ENCODE measurements around the gene TSEN2. TPM values are rescaled to one million over a fixed set of nuclear protein-coding genes. Genes with fewer than 3 reads are reported as not detected.

The TSEN2 gene
- total and polyA plus RNA-seq, 9 of the 15 experiments (the other 6 are each of a cell fraction or from before 2014, with no cell fraction given), result 38.5 to 76.3 (median 46.6) TPM

GRCh38 chr3:12556690-12557472 is 72.6 kb downstream of the TSEN2 start, which contains the start of gene MKRN2 (continued):
- TF ChIP-seq NR2C1 (IDR thresholded peaks at IDR 0.05) (no peak; the same call in 1 of the 2 replicates), NR2C1 (tag; IDR thresholded peaks at IDR 0.05) (no peak), GABPB1 (CRISPR knock-in tag; IDR thresholded peaks at IDR 0.05) (peak; percentile 97), ZNF197 (CRISPR knock-in tag; IDR thresholded peaks at IDR 0.05; ENCODE audit: low read depth) (0 out of 2 replicates have a peak, but pooled peaks have one; percentile 33), MAX (CRISPR knock-in tag; IDR thresholded peaks at IDR 0.05) (peak; percentile 86), MAZ (CRISPR knock-in tag; conservative IDR thresholded peaks at IDR 0.05 in 1 of 2, IDR thresholded peaks at IDR 0.05 in 1 of 2) (peak; percentile 92 to 94), ELF1 (tag; IDR thresholded peaks at IDR 0.05) (peak; percentile 66), SMAD3 (CRISPR knock-in tag; conservative IDR thresholded peaks at IDR 0.05) (no peak), HIVEP1 (CRISPR knock-in tag; IDR thresholded peaks at IDR 0.05) (peak; percentile 54; the same call in 1 of the 2 replicates), ZBTB12 (CRISPR knock-in tag; IDR thresholded peaks at IDR 0.05) (peak; percentile 86), PCBP1 (IDR thresholded peaks at IDR 0.05; ENCODE audit: low read depth, low read length, poor library complexity, severe bottlenecking) (peak; percentile 92), ZNF583 (CRISPR knock-in tag; IDR thresholded peaks at IDR 0.05) (peak; percentile 77), ZNF584 (CRISPR knock-in tag; IDR thresholded peaks at IDR 0.05; ENCODE audit: low read depth) (peak; percentile 67; the same call in 1 of the 2 replicates), NR3C1 (CRISPR knock-in tag; IDR thresholded peaks at IDR 0.05) (peak; percentile 76; the same call in 1 of the 2 replicates), ZNF316 (IDR thresholded peaks at IDR 0.05) (0 out of 2 replicates have a peak, but pooled peaks have one; percentile 12), SP1 (CRISPR knock-in tag; IDR thresholded peaks at IDR 0.05) (peak; percentile 92), CGGBP1 (CRISPR knock-in tag; IDR thresholded peaks at IDR 0.05) (peak; percentile 11; the same call in 1 of the 2 replicates), XRCC5 (IDR thresholded peaks at IDR 0.05; ENCODE audit: low read depth, low read length) (peak; percentile 93), NR4A1 (CRISPR knock-in tag; IDR thresholded peaks at IDR 0.05) (0 out of 2 replicates have a peak, but pooled peaks have one; percentile 5), NR4A1 (tag; IDR thresholded peaks at IDR 0.05) (peak; percentile 95), ZBED1 (IDR thresholded peaks at IDR 0.05) (0 out of 2 replicates have a peak, but pooled peaks have one; percentile 60)
- TF ChIP-seq, protein P1, sequence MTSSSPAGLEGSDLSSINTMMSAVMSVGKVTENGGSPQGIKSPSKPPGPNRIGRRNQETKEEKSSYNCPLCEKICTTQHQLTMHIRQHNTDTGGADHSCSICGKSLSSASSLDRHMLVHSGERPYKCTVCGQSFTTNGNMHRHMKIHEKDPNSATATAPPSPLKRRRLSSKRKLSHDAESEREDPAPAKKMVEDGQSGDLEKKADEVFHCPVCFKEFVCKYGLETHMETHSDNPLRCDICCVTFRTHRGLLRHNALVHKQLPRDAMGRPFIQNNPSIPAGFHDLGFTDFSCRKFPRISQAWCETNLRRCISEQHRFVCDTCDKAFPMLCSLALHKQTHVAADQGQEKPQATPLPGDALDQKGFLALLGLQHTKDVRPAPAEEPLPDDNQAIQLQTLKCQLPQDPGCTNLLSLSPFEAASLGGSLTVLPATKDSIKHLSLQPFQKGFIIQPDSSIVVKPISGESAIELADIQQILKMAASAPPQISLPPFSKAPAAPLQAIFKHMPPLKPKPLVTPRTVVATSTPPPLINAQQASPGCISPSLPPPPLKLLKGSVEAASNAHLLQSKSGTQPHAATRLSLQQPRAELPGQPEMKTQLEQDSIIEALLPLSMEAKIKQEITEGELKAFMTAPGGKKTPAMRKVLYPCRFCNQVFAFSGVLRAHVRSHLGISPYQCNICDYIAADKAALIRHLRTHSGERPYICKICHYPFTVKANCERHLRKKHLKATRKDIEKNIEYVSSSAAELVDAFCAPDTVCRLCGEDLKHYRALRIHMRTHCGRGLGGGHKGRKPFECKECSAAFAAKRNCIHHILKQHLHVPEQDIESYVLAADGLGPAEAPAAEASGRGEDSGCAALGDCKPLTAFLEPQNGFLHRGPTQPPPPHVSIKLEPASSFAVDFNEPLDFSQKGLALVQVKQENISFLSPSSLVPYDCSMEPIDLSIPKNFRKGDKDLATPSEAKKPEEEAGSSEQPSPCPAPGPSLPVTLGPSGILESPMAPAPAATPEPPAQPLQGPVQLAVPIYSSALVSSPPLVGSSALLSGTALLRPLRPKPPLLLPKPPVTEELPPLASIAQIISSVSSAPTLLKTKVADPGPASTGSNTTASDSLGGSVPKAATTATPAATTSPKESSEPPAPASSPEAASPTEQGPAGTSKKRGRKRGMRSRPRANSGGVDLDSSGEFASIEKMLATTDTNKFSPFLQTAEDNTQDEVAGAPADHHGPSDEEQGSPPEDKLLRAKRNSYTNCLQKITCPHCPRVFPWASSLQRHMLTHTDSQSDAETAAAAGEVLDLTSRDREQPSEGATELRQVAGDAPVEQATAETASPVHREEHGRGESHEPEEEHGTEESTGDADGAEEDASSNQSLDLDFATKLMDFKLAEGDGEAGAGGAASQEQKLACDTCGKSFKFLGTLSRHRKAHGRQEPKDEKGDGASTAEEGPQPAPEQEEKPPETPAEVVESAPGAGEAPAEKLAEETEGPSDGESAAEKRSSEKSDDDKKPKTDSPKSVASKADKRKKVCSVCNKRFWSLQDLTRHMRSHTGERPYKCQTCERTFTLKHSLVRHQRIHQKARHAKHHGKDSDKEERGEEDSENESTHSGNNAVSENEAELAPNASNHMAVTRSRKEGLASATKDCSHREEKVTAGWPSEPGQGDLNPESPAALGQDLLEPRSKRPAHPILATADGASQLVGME (CRISPR knock-in tag; IDR thresholded peaks at IDR 0.05), result peak; percentile 87; the same call in 1 of the 2 replicates

All from K562 (cell line).